ENCODE results near the gene APH1B. TPM values are rescaled to one million over a fixed set of nuclear protein-coding genes. Genes with fewer than 3 reads are reported as not detected.

The APH1B gene
- total RNA-seq, 4 donors from 2014 or later, result 20.0 to 35.9 (median 27.2) TPM

- Histone ChIP-seq H3K27ac (no peak overlapping the region), H3K4me3 (no peak overlapping the region), H3K4me1 (no peaks in the 10 kb centered on the region), H3K36me3 (no peaks in the 10 kb centered on the region), H3K9me3 (no peaks in the 10 kb centered on the region), H3K27me3 (no peaks in the 10 kb centered on the region)
- TF ChIP-seq, protein P1, sequence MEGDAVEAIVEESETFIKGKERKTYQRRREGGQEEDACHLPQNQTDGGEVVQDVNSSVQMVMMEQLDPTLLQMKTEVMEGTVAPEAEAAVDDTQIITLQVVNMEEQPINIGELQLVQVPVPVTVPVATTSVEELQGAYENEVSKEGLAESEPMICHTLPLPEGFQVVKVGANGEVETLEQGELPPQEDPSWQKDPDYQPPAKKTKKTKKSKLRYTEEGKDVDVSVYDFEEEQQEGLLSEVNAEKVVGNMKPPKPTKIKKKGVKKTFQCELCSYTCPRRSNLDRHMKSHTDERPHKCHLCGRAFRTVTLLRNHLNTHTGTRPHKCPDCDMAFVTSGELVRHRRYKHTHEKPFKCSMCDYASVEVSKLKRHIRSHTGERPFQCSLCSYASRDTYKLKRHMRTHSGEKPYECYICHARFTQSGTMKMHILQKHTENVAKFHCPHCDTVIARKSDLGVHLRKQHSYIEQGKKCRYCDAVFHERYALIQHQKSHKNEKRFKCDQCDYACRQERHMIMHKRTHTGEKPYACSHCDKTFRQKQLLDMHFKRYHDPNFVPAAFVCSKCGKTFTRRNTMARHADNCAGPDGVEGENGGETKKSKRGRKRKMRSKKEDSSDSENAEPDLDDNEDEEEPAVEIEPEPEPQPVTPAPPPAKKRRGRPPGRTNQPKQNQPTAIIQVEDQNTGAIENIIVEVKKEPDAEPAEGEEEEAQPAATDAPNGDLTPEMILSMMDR (IDR thresholded peaks at IDR 0.05), result no peak
- TF ChIP-seq POLR2A (IDR thresholded peaks at IDR 0.05), result no peak
- intact Hi-C loops (cut with DNase I; ENCODE audit: low total_unique reads), result no loop called here
- no peak for DNase-seq
Observed at GRCh38 chr15:63330926-63331325, 53.5 kb downstream of the APH1B start.

DNA sequence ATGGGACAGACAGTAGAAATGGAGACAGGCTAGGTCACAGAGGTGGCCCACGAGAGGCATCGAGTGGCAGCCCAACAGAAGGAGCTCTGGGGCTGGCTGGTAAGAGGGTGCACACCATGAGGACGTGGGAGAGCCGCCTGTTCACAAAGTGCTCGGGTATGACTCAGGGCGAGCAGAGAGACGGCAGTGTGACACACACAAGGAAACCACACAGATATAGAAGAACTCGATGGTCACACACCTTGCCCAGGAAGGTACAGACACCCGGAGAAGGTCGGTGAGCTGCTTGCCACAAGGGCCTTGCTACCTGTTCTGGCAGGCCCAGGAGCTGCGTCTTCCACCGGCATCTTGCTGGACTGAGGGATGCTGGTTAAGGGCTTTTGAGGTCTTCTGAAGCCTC lies 54.1 kb downstream of the APH1B start:
- Histone ChIP-seq H3K27me3 (no peaks in the 10 kb centered on the region), H3K4me3 (no peak overlapping the region), H3K27ac (no peak overlapping the region), H3K36me3 (no peaks in the 10 kb centered on the region), H3K9me3 (no peaks in the 10 kb centered on the region), H3K4me1 (no peaks in the 10 kb centered on the region)
- DNase-seq, result no peak
- intact Hi-C loops (cut with DNase I; ENCODE audit: low total_unique reads), result no loop called here
- TF ChIP-seq POLR2A (IDR thresholded peaks at IDR 0.05), result no peak
- TF ChIP-seq, protein P1 (IDR thresholded peaks at IDR 0.05), result no peak

- TF ChIP-seq POLR2A (IDR thresholded peaks at IDR 0.05), result no peak
- TF ChIP-seq, protein P1 (IDR thresholded peaks at IDR 0.05), result no peak
- no peak overlapping the region for H3K27ac ChIP-seq
- intact Hi-C loops (cut with DNase I; ENCODE audit: low total_unique reads), result no loop called here
- no peaks in the 10 kb centered on the region for H3K27me3 ChIP-seq
- no peak for DNase-seq
- H3K36me3 ChIP-seq, result no peaks in the 10 kb centered on the region
- no peaks in the 10 kb centered on the region for H3K4me1 ChIP-seq
- no peak overlapping the region for H3K4me3 ChIP-seq
- no peaks in the 10 kb centered on the region for H3K9me3 ChIP-seq
Observed at GRCh38 chr15:63332367-63333124, 55.1 kb downstream of the APH1B start.

DNA sequence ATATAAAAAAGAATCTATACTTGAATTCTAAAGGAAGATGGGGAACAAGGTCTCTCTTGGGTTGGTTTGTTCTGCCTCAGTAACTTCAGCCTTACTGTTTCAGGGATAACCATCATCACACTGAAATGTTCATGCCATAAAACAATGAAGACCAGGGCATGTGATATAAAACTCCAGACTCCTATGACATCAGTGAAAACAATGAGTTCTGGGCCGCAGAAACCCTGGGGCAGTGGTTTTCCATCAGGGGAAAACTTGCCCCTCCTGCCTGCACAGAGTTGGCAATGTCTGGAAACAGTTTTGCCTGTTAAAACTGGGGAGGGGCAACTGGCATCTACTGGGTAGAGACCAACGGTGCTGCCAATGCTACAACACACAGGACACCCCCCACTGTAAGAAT lies 57.4 kb downstream of the APH1B start:
- no peak for DNase-seq
- H3K4me1 ChIP-seq, result no peaks in the 10 kb centered on the region
- H3K27ac ChIP-seq, result no peak overlapping the region
- H3K27me3 ChIP-seq, result no peaks in the 10 kb centered on the region
- intact Hi-C loops (cut with DNase I; ENCODE audit: low total_unique reads), result no loop called here
- no peaks in the 10 kb centered on the region for H3K9me3 ChIP-seq
- TF ChIP-seq, protein P1 (IDR thresholded peaks at IDR 0.05), result no peak
- no peak for TF ChIP-seq POLR2A (IDR thresholded peaks at IDR 0.05)
- no peaks in the 10 kb centered on the region for H3K36me3 ChIP-seq
- H3K4me3 ChIP-seq, result no peak overlapping the region

DNA sequence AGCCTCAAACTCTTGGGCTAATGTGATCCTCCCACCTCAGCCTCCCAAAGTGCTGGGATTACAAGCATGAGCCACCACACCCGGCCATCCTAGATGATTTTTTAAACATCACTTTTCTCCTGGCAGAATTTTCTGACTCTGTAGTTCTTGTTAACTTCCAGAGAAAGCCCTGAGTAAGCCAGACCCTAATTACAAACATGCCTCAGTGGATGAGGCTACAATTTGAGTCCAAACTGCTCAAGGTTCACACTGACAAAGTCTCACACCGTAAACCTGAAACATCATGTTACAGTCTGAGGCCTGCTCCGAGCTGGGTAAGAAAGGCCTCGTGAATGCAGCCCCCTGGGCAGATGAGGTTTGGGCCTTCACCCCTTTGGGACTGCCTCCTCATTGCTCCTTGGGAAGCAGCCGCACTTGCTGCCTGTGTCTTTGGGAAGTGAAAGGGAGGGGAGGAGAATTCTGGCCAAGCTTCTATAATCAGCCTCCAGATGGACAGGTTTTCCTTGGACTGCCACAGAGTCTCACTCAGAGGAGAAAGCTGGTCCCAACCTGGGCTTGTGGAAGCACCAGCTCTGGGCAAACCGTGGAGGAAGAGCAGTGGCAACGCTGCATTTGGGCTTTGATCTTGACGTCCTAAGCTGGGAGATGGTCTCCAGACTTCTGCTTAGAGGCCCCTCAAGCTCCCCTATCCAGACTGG lies 58.3 kb downstream of the APH1B start:
- Histone ChIP-seq H3K9me3 (no peaks in the 10 kb centered on the region), H3K27me3 (no peaks in the 10 kb centered on the region), H3K36me3 (no peaks in the 10 kb centered on the region), H3K4me3 (no peak overlapping the region), H3K4me1 (no peaks in the 10 kb centered on the region), H3K27ac (no peak overlapping the region)
- no peak for TF ChIP-seq POLR2A (IDR thresholded peaks at IDR 0.05)
- TF ChIP-seq, protein P1 (IDR thresholded peaks at IDR 0.05), result no peak
- DNase-seq, result no peak
- intact Hi-C loops (cut with DNase I; ENCODE audit: low total_unique reads), result no loop called here

All from uterus (tissue), 4 donors.